HFFc6 (cell line): ENCODE data around the gene CADPS2. TPM values are rescaled to one million over a fixed set of nuclear protein-coding genes. Genes with fewer than 3 reads are reported as not detected.

ENCODE experiments used
- DNase-seq: peaks from one replicate; pipeline ENCODE4 v3.0.0-alpha.2; 2018
- H3K27ac Mint-ChIP-seq: 2 replicates; pipeline ENCODE4 v1.8.0; 2020; ENCODE audit warnings: mild to moderate bottlenecking, mixed read lengths
- H3K27me3 Mint-ChIP-seq: 2 replicates; pipeline ENCODE4 v1.8.0; 2021; ENCODE audit warnings: mild to moderate bottlenecking, moderate library complexity, mixed read lengths; ENCODE audit not compliant: insufficient read depth
- H3K36me3 Mint-ChIP-seq: 2 replicates; pipeline ENCODE4 v1.8.0; 2021; ENCODE audit warnings: low read depth, mixed read lengths
- H3K4me1 Mint-ChIP-seq: 2 replicates; pipeline ENCODE4 v1.8.0; 2020; ENCODE audit warnings: low read depth, mixed read lengths
- H3K4me3 Mint-ChIP-seq: 2 replicates; pipeline ENCODE4 v1.8.0; 2020; ENCODE audit warnings: mild to moderate bottlenecking, moderate library complexity, mixed read lengths
- H3K9me3 Mint-ChIP-seq: 2 replicates; pipeline ENCODE4 v1.8.0; 2020; ENCODE audit warnings: mild to moderate bottlenecking, mixed read lengths
- total RNA-seq, 6 experiments: library from RNA; stranded (reverse); fragmentation: NEBNext Ultra II Directional; extraction: Animal tissue kit (Norgen Biotek cat#: 25700); gene quantifications; 2 replicates in 1 of 6; 3 replicates in 5 of 6; pipeline ENCODE4 v1.2.3, GENCODE V29; 2021
- TF ChIP-seq, protein P1 (sequence below): fragments of 200-600 bp; sonication (generic); IDR thresholded peaks from 2 replicates; pipeline ENCODE4 v1.5.0; 2021; ENCODE audit warnings: antibody characterized with exemption, mild to moderate bottlenecking

CADPS2 gene
- total RNA-seq, 6 experiments from 2014 or later: not detected

DNA sequence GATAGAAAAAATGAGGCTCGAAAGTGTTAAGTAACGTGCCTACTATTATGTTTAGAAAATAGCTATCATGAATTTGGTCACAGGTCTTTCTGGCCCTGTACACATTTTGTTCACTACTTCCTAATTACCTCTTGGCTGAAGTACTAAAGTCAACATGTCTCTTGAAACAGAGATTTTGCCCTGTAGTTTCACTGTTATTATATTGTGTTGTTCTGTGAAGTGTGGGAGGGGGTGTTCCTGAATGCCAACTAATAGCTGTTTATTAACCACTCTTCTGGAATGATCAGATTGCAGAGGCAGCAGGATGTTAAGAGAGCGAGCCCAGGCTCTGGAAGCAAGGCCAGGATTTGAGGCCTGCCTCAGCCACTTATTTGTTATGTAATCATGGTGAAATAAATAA, 259.5 kb downstream of the CADPS2 start:
- Mint-ChIP-seq H3K27me3 (no peaks in the 10 kb centered on the region), H3K4me3 (no peak overlapping the region), H3K9me3 (peaks cover 32% of the 10 kb centered on the region), H3K36me3 (no peaks in the 10 kb centered on the region), H3K27ac (no peak overlapping the region), H3K4me1 (no peaks in the 10 kb centered on the region)
- no peak for DNase-seq
- TF ChIP-seq, protein P1, sequence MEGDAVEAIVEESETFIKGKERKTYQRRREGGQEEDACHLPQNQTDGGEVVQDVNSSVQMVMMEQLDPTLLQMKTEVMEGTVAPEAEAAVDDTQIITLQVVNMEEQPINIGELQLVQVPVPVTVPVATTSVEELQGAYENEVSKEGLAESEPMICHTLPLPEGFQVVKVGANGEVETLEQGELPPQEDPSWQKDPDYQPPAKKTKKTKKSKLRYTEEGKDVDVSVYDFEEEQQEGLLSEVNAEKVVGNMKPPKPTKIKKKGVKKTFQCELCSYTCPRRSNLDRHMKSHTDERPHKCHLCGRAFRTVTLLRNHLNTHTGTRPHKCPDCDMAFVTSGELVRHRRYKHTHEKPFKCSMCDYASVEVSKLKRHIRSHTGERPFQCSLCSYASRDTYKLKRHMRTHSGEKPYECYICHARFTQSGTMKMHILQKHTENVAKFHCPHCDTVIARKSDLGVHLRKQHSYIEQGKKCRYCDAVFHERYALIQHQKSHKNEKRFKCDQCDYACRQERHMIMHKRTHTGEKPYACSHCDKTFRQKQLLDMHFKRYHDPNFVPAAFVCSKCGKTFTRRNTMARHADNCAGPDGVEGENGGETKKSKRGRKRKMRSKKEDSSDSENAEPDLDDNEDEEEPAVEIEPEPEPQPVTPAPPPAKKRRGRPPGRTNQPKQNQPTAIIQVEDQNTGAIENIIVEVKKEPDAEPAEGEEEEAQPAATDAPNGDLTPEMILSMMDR: no peak

DNA sequence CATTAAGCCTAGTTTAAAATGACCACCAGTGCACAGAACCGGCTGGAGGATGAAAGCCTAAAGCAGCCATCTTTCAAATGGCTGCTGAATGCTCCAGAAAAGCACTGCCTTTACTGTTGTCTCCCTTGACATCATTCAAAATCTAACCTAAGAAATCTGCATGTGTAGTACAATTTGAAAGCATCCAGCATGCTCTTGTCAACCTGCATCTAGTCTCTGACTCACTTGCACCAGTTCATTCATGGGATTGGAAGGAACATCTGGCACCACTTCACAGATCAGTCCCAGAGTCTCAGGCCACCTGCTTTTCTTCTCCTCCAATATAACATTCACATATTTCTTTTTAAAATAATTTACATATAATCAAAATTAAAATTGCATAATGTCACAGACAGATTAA, 263.6 kb downstream of the CADPS2 start:
- DNase-seq: no peak
- Mint-ChIP-seq H3K27me3 (no peaks in the 10 kb centered on the region), H3K36me3 (no peaks in the 10 kb centered on the region), H3K4me1 (no peaks in the 10 kb centered on the region), H3K4me3 (no peak overlapping the region), H3K9me3 (peaks cover 23% of the 10 kb centered on the region), H3K27ac (no peak overlapping the region)
- TF ChIP-seq, protein P1: no peak

DNA sequence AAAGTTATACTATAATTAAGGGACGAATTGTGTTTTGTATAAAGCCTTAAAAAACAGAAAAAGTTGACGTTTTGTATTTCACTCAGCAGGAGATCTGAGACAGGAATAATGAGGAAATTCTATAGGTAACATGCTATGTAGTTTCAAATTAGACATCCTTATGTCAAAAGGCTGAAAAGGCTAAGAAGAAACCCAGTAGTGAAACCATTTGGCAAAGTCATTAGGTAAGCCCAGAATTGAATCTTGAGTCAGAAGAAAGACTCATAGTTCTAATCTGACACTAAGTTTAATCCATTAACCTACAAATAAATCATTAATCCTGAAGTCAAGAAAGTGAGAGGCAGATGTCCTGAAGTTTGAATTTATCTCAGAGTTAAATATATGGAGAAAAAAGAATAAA, 266.6 kb downstream of the CADPS2 start:
- Mint-ChIP-seq H3K27me3 (no peaks in the 10 kb centered on the region), H3K9me3 (peaks cover 15% of the 10 kb centered on the region), H3K36me3 (no peaks in the 10 kb centered on the region), H3K4me1 (no peaks in the 10 kb centered on the region), H3K27ac (no peak overlapping the region), H3K4me3 (no peak overlapping the region)
- no peak for DNase-seq
- TF ChIP-seq, protein P1: no peak

DNA sequence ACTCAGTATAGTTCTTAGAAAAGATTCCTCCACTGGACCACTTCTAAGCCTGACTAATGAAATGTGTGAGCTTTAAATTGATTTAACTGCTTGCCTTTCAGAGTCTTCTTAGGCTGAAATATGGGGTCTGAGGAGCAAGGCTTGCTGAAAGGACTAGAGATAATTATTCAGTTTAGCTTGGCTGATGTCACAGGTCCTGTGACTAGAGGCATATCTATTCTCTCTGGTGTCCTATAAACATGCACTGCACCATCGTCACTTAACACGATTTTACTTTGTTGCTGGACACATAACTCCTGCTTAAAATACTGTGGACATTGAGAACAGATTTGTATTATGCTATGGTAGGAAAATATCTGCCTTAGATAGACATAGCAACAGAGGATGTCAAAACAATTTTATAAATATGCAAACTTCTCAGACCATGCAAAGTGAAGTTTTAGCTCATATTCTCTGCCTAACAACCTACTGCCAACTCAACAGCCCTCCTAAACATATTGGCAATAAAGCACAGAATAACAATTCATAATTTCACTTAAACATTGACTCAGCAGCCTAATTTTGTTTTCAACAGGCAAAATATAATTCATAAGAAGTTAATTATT, 267.6 kb downstream of the CADPS2 start:
- Mint-ChIP-seq H3K4me3 (no peak overlapping the region), H3K4me1 (no peaks in the 10 kb centered on the region), H3K27me3 (no peaks in the 10 kb centered on the region), H3K36me3 (no peaks in the 10 kb centered on the region), H3K9me3 (peaks cover 14% of the 10 kb centered on the region), H3K27ac (no peak overlapping the region)
- TF ChIP-seq, protein P1: no peak
- DNase-seq: no peak

DNA sequence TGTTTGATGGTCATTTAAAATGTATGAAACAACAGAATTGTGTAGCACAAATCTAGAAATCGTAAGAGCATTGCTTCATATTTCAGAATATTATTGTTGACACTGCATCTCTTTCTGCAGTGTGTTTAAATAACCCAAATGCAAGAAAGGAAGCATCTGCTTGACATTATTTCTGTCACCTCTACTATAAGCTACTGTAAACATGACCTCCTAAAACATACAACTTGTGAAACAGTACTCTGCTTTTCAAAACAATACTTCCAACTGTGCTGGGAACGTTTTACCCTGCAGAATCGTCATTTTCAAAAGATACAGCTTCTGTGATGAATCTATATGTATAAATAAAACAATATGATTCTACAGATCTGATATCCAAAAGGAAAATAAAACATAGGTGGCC, 269.3 kb downstream of the CADPS2 start:
- no peak overlapping the region for H3K27ac Mint-ChIP-seq
- TF ChIP-seq, protein P1: no peak
- H3K4me1 Mint-ChIP-seq: no peaks in the 10 kb centered on the region
- no peaks in the 10 kb centered on the region for H3K27me3 Mint-ChIP-seq
- H3K9me3 Mint-ChIP-seq: peaks cover 30% of the 10 kb centered on the region
- no peaks in the 10 kb centered on the region for H3K36me3 Mint-ChIP-seq
- DNase-seq: no peak
- H3K4me3 Mint-ChIP-seq: no peak overlapping the region

DNA sequence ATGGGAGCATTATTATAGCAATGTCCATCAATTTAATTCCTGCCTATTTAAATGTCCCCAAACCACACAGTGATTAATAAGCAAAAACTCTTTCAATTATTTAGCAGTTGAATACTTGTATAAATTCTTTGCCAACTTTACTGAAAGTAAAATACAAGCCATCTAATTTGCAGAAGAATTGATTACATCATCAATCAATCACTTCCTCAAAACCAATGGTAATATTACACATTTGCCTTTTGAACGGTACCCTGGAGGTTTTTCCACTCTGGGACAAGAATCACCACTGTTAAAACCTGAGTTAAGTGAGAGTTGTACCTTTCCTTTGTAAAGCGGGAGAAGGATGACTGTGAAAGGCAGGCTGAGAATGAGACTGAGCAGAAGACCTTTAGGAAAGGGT, 280.3 kb downstream of the CADPS2 start:
- H3K27ac Mint-ChIP-seq: no peak overlapping the region
- H3K9me3 Mint-ChIP-seq: peaks cover 13% of the 10 kb centered on the region
- DNase-seq: no peak
- TF ChIP-seq, protein P1: no peak
- no peaks in the 10 kb centered on the region for H3K4me1 Mint-ChIP-seq
- H3K27me3 Mint-ChIP-seq: no peaks in the 10 kb centered on the region
- no peak overlapping the region for H3K4me3 Mint-ChIP-seq
- no peaks in the 10 kb centered on the region; the same call in 1 of the 2 replicates for H3K36me3 Mint-ChIP-seq
